ENCODE data around the gene GPR84.

The GPR84 gene

DNA sequence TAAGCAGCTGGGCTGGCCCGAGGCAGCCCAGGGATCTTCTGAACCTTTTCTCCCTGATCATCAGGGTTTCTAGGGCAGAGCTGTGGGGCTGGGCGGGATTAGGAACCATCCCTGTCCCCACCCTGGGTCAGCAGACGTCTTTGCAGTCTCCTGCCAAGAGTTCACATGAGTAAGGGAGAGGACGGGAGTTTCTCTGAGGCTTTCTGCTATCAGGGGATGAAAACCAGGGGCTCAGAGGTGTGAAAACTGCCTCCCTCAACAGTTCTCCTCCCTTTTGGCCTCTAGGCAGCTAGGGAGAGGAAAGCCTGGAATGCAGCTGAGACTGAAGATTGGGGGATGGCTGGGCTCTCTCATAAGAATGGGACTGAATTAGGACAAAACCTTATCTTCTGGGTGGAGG, 12.3 kb upstream of the GPR84 start:
- Histone ChIP-seq H3K4me3 (replicated peaks; ENCODE audit: low read depth, low read length) (no peak overlapping the region), H3K36me3 (ENCODE audit: control insufficient read depth, insufficient read depth, low read length) (no peaks in the 10 kb centered on the region; the same call in 1 of the 2 replicates), H3K27me3 (replicated peaks; ENCODE audit: control insufficient read depth, insufficient read depth, low read length) (no peaks in the 10 kb centered on the region; the same call in 1 of the 2 replicates)
- no peak for DNase-seq (ENCODE audit: extremely low read depth, insufficient read length)
- TF ChIP-seq, protein P1, sequence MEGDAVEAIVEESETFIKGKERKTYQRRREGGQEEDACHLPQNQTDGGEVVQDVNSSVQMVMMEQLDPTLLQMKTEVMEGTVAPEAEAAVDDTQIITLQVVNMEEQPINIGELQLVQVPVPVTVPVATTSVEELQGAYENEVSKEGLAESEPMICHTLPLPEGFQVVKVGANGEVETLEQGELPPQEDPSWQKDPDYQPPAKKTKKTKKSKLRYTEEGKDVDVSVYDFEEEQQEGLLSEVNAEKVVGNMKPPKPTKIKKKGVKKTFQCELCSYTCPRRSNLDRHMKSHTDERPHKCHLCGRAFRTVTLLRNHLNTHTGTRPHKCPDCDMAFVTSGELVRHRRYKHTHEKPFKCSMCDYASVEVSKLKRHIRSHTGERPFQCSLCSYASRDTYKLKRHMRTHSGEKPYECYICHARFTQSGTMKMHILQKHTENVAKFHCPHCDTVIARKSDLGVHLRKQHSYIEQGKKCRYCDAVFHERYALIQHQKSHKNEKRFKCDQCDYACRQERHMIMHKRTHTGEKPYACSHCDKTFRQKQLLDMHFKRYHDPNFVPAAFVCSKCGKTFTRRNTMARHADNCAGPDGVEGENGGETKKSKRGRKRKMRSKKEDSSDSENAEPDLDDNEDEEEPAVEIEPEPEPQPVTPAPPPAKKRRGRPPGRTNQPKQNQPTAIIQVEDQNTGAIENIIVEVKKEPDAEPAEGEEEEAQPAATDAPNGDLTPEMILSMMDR (IDR thresholded peaks at IDR 0.05; ENCODE audit: insufficient read depth, low read length, poor library complexity, severe bottlenecking), result no peak

DNA sequence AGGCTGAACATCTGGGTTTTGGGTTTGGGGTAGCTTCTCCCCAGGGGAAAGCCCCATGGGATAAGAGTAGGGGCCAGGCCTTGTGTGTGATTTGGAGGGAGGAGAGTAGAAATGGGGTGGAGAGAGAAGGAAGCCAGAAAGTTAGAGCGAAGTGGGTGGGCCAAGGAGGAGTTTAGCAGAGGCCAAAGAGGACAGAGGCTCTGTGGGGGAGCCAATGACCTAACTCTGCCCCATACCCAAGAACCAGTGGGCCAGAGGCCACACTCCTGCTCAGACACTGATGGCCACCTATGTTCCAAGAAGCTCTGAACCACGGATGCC, 10.9 kb upstream of the GPR84 start:
- Histone ChIP-seq H3K36me3 (ENCODE audit: control insufficient read depth, insufficient read depth, low read length) (no peaks in the 10 kb centered on the region; the same call in 1 of the 2 replicates), H3K27me3 (replicated peaks; ENCODE audit: control insufficient read depth, insufficient read depth, low read length) (no peaks in the 10 kb centered on the region; the same call in 1 of the 2 replicates), H3K4me3 (replicated peaks; ENCODE audit: low read depth, low read length) (no peak overlapping the region)
- TF ChIP-seq, protein P1 (IDR thresholded peaks at IDR 0.05; ENCODE audit: insufficient read depth, low read length, poor library complexity, severe bottlenecking), result no peak
- no peak for DNase-seq (ENCODE audit: extremely low read depth, insufficient read length)

DNA sequence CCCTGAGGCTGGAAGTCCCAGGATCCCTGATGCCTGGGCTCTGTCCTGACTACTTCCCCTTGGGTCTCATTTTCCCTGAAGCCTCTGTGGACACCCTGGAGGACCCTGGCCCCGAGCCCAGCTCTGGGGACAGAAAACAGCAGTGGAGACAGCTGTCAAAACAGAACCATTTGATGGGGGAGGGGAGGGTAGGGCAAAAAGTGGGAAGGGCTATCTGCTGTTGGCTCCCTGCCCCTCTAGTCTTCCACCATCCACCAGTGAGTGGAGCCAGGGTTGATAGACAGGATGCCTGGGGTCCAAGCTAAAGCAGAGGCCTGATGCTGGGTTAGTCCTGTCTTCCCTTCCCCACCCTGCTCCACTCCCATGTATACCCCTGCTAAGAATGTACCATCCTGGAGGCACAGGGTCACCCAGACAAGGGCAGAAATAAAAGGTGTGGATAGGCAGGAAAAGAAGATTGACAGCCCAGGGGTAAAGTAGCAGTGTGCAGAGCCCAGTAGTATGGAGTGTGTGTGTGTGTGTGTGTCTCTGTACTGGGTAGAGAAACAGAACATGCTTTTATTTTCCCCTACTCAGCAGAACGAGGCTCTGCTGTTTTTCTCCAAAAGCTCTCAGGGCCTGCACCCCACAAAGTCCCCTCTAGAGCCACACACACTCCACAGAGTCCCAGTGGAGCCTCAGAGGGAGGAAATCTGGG, 10.4 kb upstream of the GPR84 start:
- TF ChIP-seq, protein P1 (IDR thresholded peaks at IDR 0.05; ENCODE audit: insufficient read depth, low read length, poor library complexity, severe bottlenecking), result no peak
- no peak overlapping the region for H3K4me3 ChIP-seq (replicated peaks; ENCODE audit: low read depth, low read length)
- no peaks in the 10 kb centered on the region; the same call in 1 of the 2 replicates for H3K27me3 ChIP-seq (replicated peaks; ENCODE audit: control insufficient read depth, insufficient read depth, low read length)
- no peaks in the 10 kb centered on the region; the same call in 1 of the 2 replicates for H3K36me3 ChIP-seq (ENCODE audit: control insufficient read depth, insufficient read depth, low read length)
- no peak for DNase-seq (ENCODE audit: extremely low read depth, insufficient read length)

DNA sequence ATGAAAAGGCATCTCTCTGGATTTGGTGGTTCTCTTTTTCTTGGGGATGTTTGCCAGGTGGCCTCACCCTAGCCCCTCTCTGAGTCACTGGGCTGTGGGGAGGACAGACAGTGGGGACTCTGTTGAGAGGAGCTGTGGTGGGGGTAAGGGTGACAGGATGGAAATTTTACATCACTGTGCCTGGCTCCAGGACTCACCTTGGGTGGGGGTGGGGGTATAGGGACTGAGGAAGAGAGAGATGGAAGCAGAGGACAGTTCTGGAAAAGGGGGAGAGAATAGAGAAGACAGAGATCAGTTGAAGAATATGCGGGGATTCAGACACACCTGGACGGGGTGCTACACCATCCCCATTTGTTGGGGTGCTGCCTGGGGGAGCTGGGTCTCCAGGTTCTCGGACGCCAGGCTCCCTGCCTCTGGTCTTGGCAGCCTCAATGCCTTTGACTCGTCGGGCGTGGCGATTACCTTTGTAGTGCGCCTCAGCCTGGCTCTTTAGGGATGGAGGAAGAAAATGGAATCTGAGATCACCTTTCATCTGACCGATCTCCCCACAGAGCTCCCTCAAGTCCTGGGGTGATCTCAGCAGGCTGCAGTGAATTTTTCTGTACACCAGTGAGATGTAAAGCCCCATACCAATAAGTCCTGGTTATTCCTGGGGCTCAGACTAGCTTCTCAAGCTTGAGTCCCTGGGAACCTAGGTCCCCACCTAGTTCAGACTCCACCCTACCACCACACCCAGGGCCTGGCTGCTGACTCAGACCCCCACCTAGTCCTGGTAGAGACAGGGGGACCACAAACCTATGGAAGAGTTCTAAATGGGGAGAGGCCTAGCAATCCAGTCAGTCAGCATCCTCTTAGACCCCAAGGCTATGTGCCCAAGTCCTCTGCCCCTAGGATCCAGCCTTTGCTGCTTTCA, 9.6 kb upstream of the GPR84 start:
- TF ChIP-seq, protein P1 (IDR thresholded peaks at IDR 0.05; ENCODE audit: insufficient read depth, low read length, poor library complexity, severe bottlenecking), result no peak
- Histone ChIP-seq H3K27me3 (replicated peaks; ENCODE audit: control insufficient read depth, insufficient read depth, low read length) (no peaks in the 10 kb centered on the region; the same call in 1 of the 2 replicates), H3K36me3 (ENCODE audit: control insufficient read depth, insufficient read depth, low read length) (no peaks in the 10 kb centered on the region; the same call in 1 of the 2 replicates), H3K4me3 (replicated peaks; ENCODE audit: low read depth, low read length) (no peak overlapping the region)
- no peak for DNase-seq (ENCODE audit: extremely low read depth, insufficient read length)

DNA sequence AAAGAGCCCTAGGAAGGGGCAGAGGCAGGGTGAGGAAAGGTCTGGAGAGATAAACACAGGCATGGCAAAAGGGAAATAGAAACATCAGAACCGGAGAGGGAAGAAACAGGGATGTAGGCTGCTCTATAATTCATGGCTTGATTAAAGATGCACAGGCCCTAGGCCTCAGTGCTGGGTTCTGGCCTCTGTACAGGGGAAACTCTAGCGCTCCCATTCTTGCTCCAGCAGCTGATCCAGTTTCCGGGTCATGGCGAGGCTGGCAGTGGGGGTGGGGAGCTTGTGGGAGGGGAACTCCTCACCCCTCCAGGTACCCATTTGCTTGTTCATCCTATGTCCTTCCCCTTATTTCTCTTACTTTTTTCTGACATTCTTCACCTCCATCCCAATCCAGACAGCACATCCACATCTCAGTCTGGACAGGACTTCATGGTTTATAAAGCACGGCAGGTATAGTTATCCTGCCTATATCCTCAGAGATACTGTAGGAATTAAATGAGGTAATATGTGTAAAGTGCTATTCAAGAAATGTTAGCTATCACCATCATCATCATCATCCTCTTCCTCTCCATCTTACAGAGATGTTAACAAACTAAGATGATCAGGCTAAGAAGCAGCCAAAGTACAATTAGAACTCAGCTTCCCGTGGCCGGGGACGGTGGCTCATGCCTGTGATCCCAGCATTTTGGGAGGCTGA, 8.0 kb upstream of the GPR84 start:
- Histone ChIP-seq H3K36me3 (ENCODE audit: control insufficient read depth, insufficient read depth, low read length) (no peaks in the 10 kb centered on the region), H3K4me3 (replicated peaks; ENCODE audit: low read depth, low read length) (no peak overlapping the region), H3K27me3 (replicated peaks; ENCODE audit: control insufficient read depth, insufficient read depth, low read length) (no peaks in the 10 kb centered on the region; the same call in 1 of the 2 replicates)
- TF ChIP-seq, protein P1 (IDR thresholded peaks at IDR 0.05; ENCODE audit: insufficient read depth, low read length, poor library complexity, severe bottlenecking), result no peak
- no peak for DNase-seq (ENCODE audit: extremely low read depth, insufficient read length)

Measured in GM06990 (cell line).